Panc1 (cell line): ENCODE measurements around the gene CNPPD1. TPM values are rescaled to one million over a fixed set of nuclear protein-coding genes. Genes with fewer than 3 reads are reported as not detected.
"Not testable (repeated sequence)": the region's sequence is repeated elsewhere in the genome, so short reads cannot be mapped to it uniquely, and the experiment has no call there.

Source experiments
- ATAC-seq: fragments of 200-7000 bp; cut with Tn5 transposase; 2 replicates; pipeline ENCODE4 v1.9.1; 2020; ENCODE audit warnings: mild to moderate bottlenecking, moderate library complexity
- BruUV-seq: library from RNA; stranded (reverse); fragments of 400-500 nt; replicated peaks from 2 replicates; lab custom pipeline; 2021; lab: Mats Ljungman, UMichigan
- CTCF ChIA-PET: fragments of 300-600 bp; sonication (Branson Sonifier 250); formaldehyde crosslinking; loops from one replicate; lab custom pipeline; 2022; ENCODE audit warnings: antibody characterized with exemption; lab: Charles Lee
- POLR2A ChIA-PET: fragments of 300-600 bp; sonication (Branson Sonifier 250); formaldehyde crosslinking; loops from one replicate; lab custom pipeline; 2022; ENCODE audit warnings: antibody characterized with exemption; lab: Charles Lee
- DNase-seq: peaks from one replicate; pipeline ENCODE4 v3.0.0-alpha.2; 2010; ENCODE audit warnings: low read depth, low spot score
- H3K27ac ChIP-seq: 2 replicates; pipeline ENCODE4 v1.5.1; 2011; ENCODE audit warnings: mild to moderate bottlenecking, low read length, inconsistent platforms
- H3K27me3 ChIP-seq: fragments of 200-500 bp; sonication (Bioruptor generic); 2 replicates; pipeline ENCODE4 v1.6.0; 2014; ENCODE audit warnings: low read length, inconsistent platforms; ENCODE audit not compliant: control insufficient read depth, insufficient read depth
- H3K36me3 ChIP-seq: fragments of 200-500 bp; sonication (Bioruptor generic); 2 replicates; pipeline ENCODE4 v1.5.1; 2014; ENCODE audit warnings: inconsistent platforms, mild to moderate bottlenecking, low read length, moderate library complexity; ENCODE audit not compliant: control insufficient read depth, insufficient read depth
- H3K4me1 ChIP-seq: 2 replicates; pipeline ENCODE4 v1.5.1; 2011; ENCODE audit warnings: inconsistent platforms, mild to moderate bottlenecking, low read length, moderate library complexity; ENCODE audit not compliant: control insufficient read depth, insufficient read depth
- H3K4me3 ChIP-seq, 2 experiments: 2 replicates each; pipeline ENCODE4 v1.5.1; 2011 to 2012; ENCODE audit warnings: low read depth in 2 of 2, low read length in 2 of 2, mild to moderate bottlenecking in 2 of 2, inconsistent platforms in 1 of 2, moderate library complexity in 1 of 2
- H3K9me3 ChIP-seq: fragments of 200-500 bp; sonication (Bioruptor generic); 2 replicates; pipeline ENCODE4 v1.5.1; 2014; ENCODE audit warnings: low read depth, mild to moderate bottlenecking, inconsistent platforms, low read length, moderate library complexity; ENCODE audit not compliant: control insufficient read depth, insufficient read depth
- POLR2AphosphoS5 ChIP-seq: IDR thresholded peaks from 2 replicates; pipeline ENCODE4 v1.6.1; 2012; ENCODE audit warnings: mild to moderate bottlenecking, low read depth, low read length, moderate library complexity
- REST ChIP-seq, 2 experiments: IDR thresholded peaks; 2 replicates each; pipeline ENCODE4 v1.6.1; 2011 to 2012; ENCODE audit warnings: low read depth in 2 of 2, control low read depth in 1 of 2, low read length in 1 of 2, mild to moderate bottlenecking in 1 of 2, moderate library complexity in 1 of 2; ENCODE audit not compliant: insufficient read depth in 1 of 2
- SIN3A ChIP-seq: IDR thresholded peaks from 2 replicates; pipeline ENCODE4 v1.6.1; 2012; ENCODE audit warnings: low read depth, mild to moderate bottlenecking, low read length, moderate library complexity, borderline replicate concordance; ENCODE audit not compliant: insufficient read depth
- TCF7L2 ChIP-seq: IDR thresholded peaks from 2 replicates; pipeline ENCODE4 v1.6.1; 2011; ENCODE audit warnings: mild to moderate bottlenecking, low read depth, low read length, inconsistent platforms
- in situ Hi-C: cut with HindIII; loops from 2 replicates; pipeline ENCODE4 v1.10.0; 2016; ENCODE audit warnings: low sequenced_read_pairs, low pct_unique_long_range_greater_than_20kb
- intact Hi-C: fragments of 100-400 bp; cut with micrococcal nuclease; formaldehyde crosslinking; loops from one replicate; pipeline ENCODE4 v1.10.0; 2022; ENCODE audit not compliant: unreplicated experiment
- total RNA-seq: library from RNA; stranded (reverse); gene quantifications from one replicate; pipeline ENCODE4 v1.2.1, GENCODE V29; 2021; ENCODE audit not compliant: unreplicated experiment
- TF ChIP-seq, protein P1 (sequence below): fragments of 450-650 bp; IDR thresholded peaks from 2 replicates; pipeline ENCODE4 v1.5.1; 2017; ENCODE audit warnings: mild to moderate bottlenecking

The CNPPD1 gene
- total RNA-seq, 1 experiment from 2014 or later = 55.7 TPM

GRCh38 chr2:219205165-219205538 is 28.4 kb upstream of the CNPPD1 start:
- DNase-seq = no peak

GRCh38 chr2:219204425-219205164 is 27.9 kb upstream of the CNPPD1 start:
- no peaks in the 10 kb centered on the region for H3K9me3 ChIP-seq
- in situ Hi-C loops (no loop called here), intact Hi-C loops (no loop called here)
- H3K4me3 ChIP-seq = no peak overlapping the region
- ATAC-seq (no peak), DNase-seq (no peak)
- 0 out of 2 replicates have a peak, but pooled peaks cover 2% of the 10 kb centered on the region for H3K36me3 ChIP-seq
- no TSS peak for BruUV-seq
- TF ChIP-seq, protein P1, sequence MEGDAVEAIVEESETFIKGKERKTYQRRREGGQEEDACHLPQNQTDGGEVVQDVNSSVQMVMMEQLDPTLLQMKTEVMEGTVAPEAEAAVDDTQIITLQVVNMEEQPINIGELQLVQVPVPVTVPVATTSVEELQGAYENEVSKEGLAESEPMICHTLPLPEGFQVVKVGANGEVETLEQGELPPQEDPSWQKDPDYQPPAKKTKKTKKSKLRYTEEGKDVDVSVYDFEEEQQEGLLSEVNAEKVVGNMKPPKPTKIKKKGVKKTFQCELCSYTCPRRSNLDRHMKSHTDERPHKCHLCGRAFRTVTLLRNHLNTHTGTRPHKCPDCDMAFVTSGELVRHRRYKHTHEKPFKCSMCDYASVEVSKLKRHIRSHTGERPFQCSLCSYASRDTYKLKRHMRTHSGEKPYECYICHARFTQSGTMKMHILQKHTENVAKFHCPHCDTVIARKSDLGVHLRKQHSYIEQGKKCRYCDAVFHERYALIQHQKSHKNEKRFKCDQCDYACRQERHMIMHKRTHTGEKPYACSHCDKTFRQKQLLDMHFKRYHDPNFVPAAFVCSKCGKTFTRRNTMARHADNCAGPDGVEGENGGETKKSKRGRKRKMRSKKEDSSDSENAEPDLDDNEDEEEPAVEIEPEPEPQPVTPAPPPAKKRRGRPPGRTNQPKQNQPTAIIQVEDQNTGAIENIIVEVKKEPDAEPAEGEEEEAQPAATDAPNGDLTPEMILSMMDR = no peak
- TF ChIP-seq SIN3A (no peak), REST (IDR thresholded peaks at IDR 0.05; ENCODE audit: insufficient read depth in 1 of 2, low read depth in 2 of 2, low read length in 1 of 2) (no peak), TCF7L2 (no peak), POLR2AphosphoS5 (no peak)
- no peak overlapping the region for H3K27ac ChIP-seq
- H3K27me3 ChIP-seq = no peaks in the 10 kb centered on the region
- H3K4me1 ChIP-seq = peaks cover 16% of the 10 kb centered on the region
- POLR2A ChIA-PET = no interaction called here
- CTCF ChIA-PET = no interaction called here

More at GRCh38 chr2:219205165-219205538, 28.4 kb upstream of the CNPPD1 start:
- Histone ChIP-seq H3K36me3 (0 out of 2 replicates have a peak, but pooled peaks cover 2% of the 10 kb centered on the region), H3K4me3 (no peak overlapping the region), H3K27ac (no peak overlapping the region), H3K27me3 (no peaks in the 10 kb centered on the region), H3K4me1 (peaks cover 16% of the 10 kb centered on the region), H3K9me3 (no peaks in the 10 kb centered on the region)
- TF ChIP-seq, protein P1 = no peak
- TF ChIP-seq REST (IDR thresholded peaks at IDR 0.05; ENCODE audit: insufficient read depth in 1 of 2, low read depth in 2 of 2, low read length in 1 of 2) = no peak
- no peak for TF ChIP-seq TCF7L2
- no peak for TF ChIP-seq POLR2AphosphoS5
- no peak for TF ChIP-seq SIN3A
- ChIA-PET CTCF (no interaction called here), POLR2A (no interaction called here)
- intact Hi-C loops = no loop called here
- in situ Hi-C loops = no loop called here
- ATAC-seq = no peak
- no TSS peak for BruUV-seq

DNA sequence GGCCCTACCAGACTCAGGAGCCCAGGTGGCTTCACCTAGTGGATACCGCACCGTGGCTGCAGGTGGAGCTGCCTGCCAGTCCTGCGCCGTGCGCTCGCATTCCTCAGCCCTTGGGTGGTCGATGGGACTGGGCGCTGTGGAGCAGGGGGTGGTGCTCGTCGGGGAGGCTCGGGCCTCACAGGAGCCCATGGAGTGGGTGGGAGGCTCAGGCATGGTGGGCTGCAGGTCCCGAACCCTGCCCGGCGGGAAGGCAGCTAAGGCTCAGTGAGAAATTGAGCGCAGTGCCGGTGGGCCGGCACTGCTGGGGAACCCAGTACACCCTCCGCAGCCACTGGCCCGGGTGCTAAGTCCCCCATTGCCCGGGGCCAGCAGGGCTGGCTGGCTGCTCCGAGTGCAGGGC is 24.6 kb upstream of the CNPPD1 start:
- intact Hi-C loops, BruUV-seq, H3K4me1 ChIP-seq, H3K36me3 ChIP-seq, H3K9me3 ChIP-seq, ATAC-seq, in situ Hi-C loops, DNase-seq, H3K27ac ChIP-seq, H3K27me3 ChIP-seq, H3K4me3 ChIP-seq: not testable (repeated sequence)
- CTCF ChIA-PET = interaction anchor here (0.6 kb wide), 1 partner anchor 10 kb away, joined by 6 read pairs; no protein-coding TSS in a partner anchor
- POLR2A ChIA-PET = interaction anchor here (0.6 kb wide), 1 partner anchor 32 kb away, joined by 3 read pairs; the partner anchor contains the start of gene SLC23A3
